ENCODE measurements around the gene WDR86.

The WDR86 gene

GRCh38 chr7:151426904-151427704, 17.3 kb upstream of the WDR86 start:
- DNase-seq: no peak

GRCh38 chr7:151426441-151426903, 16.6 kb upstream of the WDR86 start:
- no peak for DNase-seq

- DNase-seq: no peak
These were observed 16.0 kb upstream of the WDR86 start for GRCh38 chr7:151425670-151426440.

GRCh38 chr7:151424799-151425198, 15.0 kb upstream of the WDR86 start:
- no peak for DNase-seq

GRCh38 chr7:151423936-151424335, 14.1 kb upstream of the WDR86 start:
- no peak for DNase-seq

GRCh38 chr7:151423226-151423625, 13.4 kb upstream of the WDR86 start:
- no peak for DNase-seq

- DNase-seq: no peak
These were observed 12.4 kb upstream of the WDR86 start for GRCh38 chr7:151422212-151422611.

- DNase-seq: no peak
These were observed 10.3 kb upstream of the WDR86 start for GRCh38 chr7:151420144-151420543.

- DNase-seq: peak; percentile 57
These were observed 7.1 kb upstream of the WDR86 start for GRCh38 chr7:151416941-151417315.

GRCh38 chr7:151416112-151416940, 6.5 kb upstream of the WDR86 start:
- peak; percentile 8 for DNase-seq

GRCh38 chr7:151415375-151416105, 5.7 kb upstream of the WDR86 start:
- peak; percentile 98 for DNase-seq

GRCh38 chr7:151413241-151413640, 3.4 kb upstream of the WDR86 start:
- no peak for DNase-seq

GRCh38 chr7:151412318-151412717, 2.5 kb upstream of the WDR86 start:
- DNase-seq: no peak

- peak; percentile 9 for DNase-seq
These were observed 1.7 kb upstream of the WDR86 start for GRCh38 chr7:151411551-151411950.

- no peak for DNase-seq
These were observed 860 bp upstream of the WDR86 start for GRCh38 chr7:151410405-151411390.

- DNase-seq: no peak
These were observed 785 bp downstream of the WDR86 start for GRCh38 chr7:151408839-151409666.

- no peak for DNase-seq
These were observed 1.4 kb downstream of the WDR86 start for GRCh38 chr7:151408498-151408838.

- no peak for DNase-seq
These were observed 2.8 kb downstream of the WDR86 start for GRCh38 chr7:151406886-151407583.

- DNase-seq: no peak
These were observed 3.6 kb downstream of the WDR86 start for GRCh38 chr7:151406051-151406875.

Measured in suppressor macrophage treated with lipopolysaccharide for 4 hours (primary cell).